Panc1 (cell line): ENCODE results near the gene FOSL2. TPM values are rescaled to one million over a fixed set of nuclear protein-coding genes. Genes with fewer than 3 reads are reported as not detected.

Source experiments
- ATAC-seq: fragments of 200-7000 bp; cut with Tn5 transposase; 2 replicates; pipeline ENCODE4 v1.9.1; 2020; ENCODE audit warnings: mild to moderate bottlenecking, moderate library complexity
- BruUV-seq: library from RNA; stranded (reverse); fragments of 400-500 nt; replicated peaks from 2 replicates; lab custom pipeline; 2021; lab: Mats Ljungman, UMichigan
- CTCF ChIA-PET: fragments of 300-600 bp; sonication (Branson Sonifier 250); formaldehyde crosslinking; loops from one replicate; lab custom pipeline; 2022; ENCODE audit warnings: antibody characterized with exemption; lab: Charles Lee
- POLR2A ChIA-PET: fragments of 300-600 bp; sonication (Branson Sonifier 250); formaldehyde crosslinking; loops from one replicate; lab custom pipeline; 2022; ENCODE audit warnings: antibody characterized with exemption; lab: Charles Lee
- DNase-seq: peaks from one replicate; pipeline ENCODE4 v3.0.0-alpha.2; 2010; ENCODE audit warnings: low read depth, low spot score
- H3K27ac ChIP-seq: 2 replicates; pipeline ENCODE4 v1.5.1; 2011; ENCODE audit warnings: mild to moderate bottlenecking, low read length, inconsistent platforms
- H3K27me3 ChIP-seq: fragments of 200-500 bp; sonication (Bioruptor generic); 2 replicates; pipeline ENCODE4 v1.6.0; 2014; ENCODE audit warnings: low read length, inconsistent platforms; ENCODE audit not compliant: control insufficient read depth, insufficient read depth
- H3K36me3 ChIP-seq: fragments of 200-500 bp; sonication (Bioruptor generic); 2 replicates; pipeline ENCODE4 v1.5.1; 2014; ENCODE audit warnings: inconsistent platforms, mild to moderate bottlenecking, low read length, moderate library complexity; ENCODE audit not compliant: control insufficient read depth, insufficient read depth
- H3K4me1 ChIP-seq: 2 replicates; pipeline ENCODE4 v1.5.1; 2011; ENCODE audit warnings: inconsistent platforms, mild to moderate bottlenecking, low read length, moderate library complexity; ENCODE audit not compliant: control insufficient read depth, insufficient read depth
- H3K4me3 ChIP-seq, 2 experiments: 2 replicates each; pipeline ENCODE4 v1.5.1; 2011 to 2012; ENCODE audit warnings: low read depth in 2 of 2, low read length in 2 of 2, mild to moderate bottlenecking in 2 of 2, inconsistent platforms in 1 of 2, moderate library complexity in 1 of 2
- H3K9me3 ChIP-seq: fragments of 200-500 bp; sonication (Bioruptor generic); 2 replicates; pipeline ENCODE4 v1.5.1; 2014; ENCODE audit warnings: low read depth, mild to moderate bottlenecking, inconsistent platforms, low read length, moderate library complexity; ENCODE audit not compliant: control insufficient read depth, insufficient read depth
- CTCF ChIP-seq: fragments of 450-650 bp; IDR thresholded peaks from 2 replicates; pipeline ENCODE4 v1.5.1; 2017; ENCODE audit warnings: mild to moderate bottlenecking
- POLR2AphosphoS5 ChIP-seq: IDR thresholded peaks from 2 replicates; pipeline ENCODE4 v1.6.1; 2012; ENCODE audit warnings: mild to moderate bottlenecking, low read depth, low read length, moderate library complexity
- REST ChIP-seq, 2 experiments: IDR thresholded peaks; 2 replicates each; pipeline ENCODE4 v1.6.1; 2011 to 2012; ENCODE audit warnings: low read depth in 2 of 2, control low read depth in 1 of 2, low read length in 1 of 2, mild to moderate bottlenecking in 1 of 2, moderate library complexity in 1 of 2; ENCODE audit not compliant: insufficient read depth in 1 of 2
- SIN3A ChIP-seq: IDR thresholded peaks from 2 replicates; pipeline ENCODE4 v1.6.1; 2012; ENCODE audit warnings: low read depth, mild to moderate bottlenecking, low read length, moderate library complexity, borderline replicate concordance; ENCODE audit not compliant: insufficient read depth
- TCF7L2 ChIP-seq: IDR thresholded peaks from 2 replicates; pipeline ENCODE4 v1.6.1; 2011; ENCODE audit warnings: mild to moderate bottlenecking, low read depth, low read length, inconsistent platforms
- in situ Hi-C: cut with HindIII; loops from 2 replicates; pipeline ENCODE4 v1.10.0; 2016; ENCODE audit warnings: low sequenced_read_pairs, low pct_unique_long_range_greater_than_20kb
- intact Hi-C: fragments of 100-400 bp; cut with micrococcal nuclease; formaldehyde crosslinking; loops from one replicate; pipeline ENCODE4 v1.10.0; 2022; ENCODE audit not compliant: unreplicated experiment
- total RNA-seq: library from RNA; stranded (reverse); gene quantifications from one replicate; pipeline ENCODE4 v1.2.1, GENCODE V29; 2021; ENCODE audit not compliant: unreplicated experiment

Gene FOSL2
- total RNA-seq, 1 experiment from 2014 or later = 29.0 TPM

GRCh38 chr2:28352104-28352503 lies 40.6 kb upstream of the FOSL2 start:
- Histone ChIP-seq H3K27me3 (no peaks in the 10 kb centered on the region), H3K36me3 (no peaks in the 10 kb centered on the region), H3K4me3 (no peak overlapping the region), H3K4me1 (no peaks in the 10 kb centered on the region), H3K27ac (no peak overlapping the region), H3K9me3 (no peaks in the 10 kb centered on the region)
- DNase-seq (no peak), ATAC-seq (no peak)
- intact Hi-C loops (no loop called here), in situ Hi-C loops (no loop called here)
- no peak for TF ChIP-seq CTCF
- no peak for TF ChIP-seq TCF7L2
- TF ChIP-seq POLR2AphosphoS5 = no peak
- TF ChIP-seq SIN3A = no peak
- no peak for TF ChIP-seq REST (IDR thresholded peaks at IDR 0.05; ENCODE audit: insufficient read depth in 1 of 2, low read depth in 2 of 2, low read length in 1 of 2)
- no TSS peak for BruUV-seq
- ChIA-PET CTCF (no interaction called here), POLR2A (no interaction called here)

GRCh38 chr2:28352610-28353195 lies 40.0 kb upstream of the FOSL2 start:
- Histone ChIP-seq H3K9me3 (no peaks in the 10 kb centered on the region), H3K4me3 (no peak overlapping the region), H3K27ac (no peak overlapping the region), H3K27me3 (no peaks in the 10 kb centered on the region), H3K4me1 (no peaks in the 10 kb centered on the region), H3K36me3 (no peaks in the 10 kb centered on the region)
- POLR2A ChIA-PET = no interaction called here
- in situ Hi-C loops (no loop called here), intact Hi-C loops (no loop called here)
- no peak for TF ChIP-seq REST (IDR thresholded peaks at IDR 0.05; ENCODE audit: insufficient read depth in 1 of 2, low read depth in 2 of 2, low read length in 1 of 2)
- TF ChIP-seq CTCF = no peak
- TF ChIP-seq TCF7L2 = no peak
- no peak for TF ChIP-seq SIN3A
- TF ChIP-seq POLR2AphosphoS5 = no peak
- DNase-seq (no peak), ATAC-seq (no peak)
- CTCF ChIA-PET = no interaction called here
- no TSS peak for BruUV-seq
